BJ (cell line): ENCODE data around the gene KIAA0825. TPM values are rescaled to one million over a fixed set of nuclear protein-coding genes. Genes with fewer than 3 reads are reported as not detected.

Experiments
- CTCF ChIA-PET: fragments of 350-600 bp; formaldehyde crosslinking; extraction: SDS; loops from one replicate; lab custom pipeline; 2021; ENCODE audit warnings: antibody characterized with exemption, inconsistent platforms; lab: Yijun Ruan, JAX
- POLR2A ChIA-PET: fragments of 300-600 bp; sonication (Branson Sonifier 250); formaldehyde crosslinking; extraction: SDS; loops from one replicate; lab custom pipeline; 2021; ENCODE audit warnings: antibody characterized with exemption; lab: Charles Lee
- DNase-seq: peaks from one replicate; pipeline ENCODE4 v3.0.0-alpha.2; 2011; ENCODE audit warnings: low read depth
- H3K27me3 ChIP-seq: 2 replicates; pipeline ENCODE4 v1.6.0; 2011; ENCODE audit warnings: low read length; ENCODE audit not compliant: control insufficient read depth, insufficient read depth
- H3K36me3 ChIP-seq: 2 replicates; pipeline ENCODE4 v1.5.1; 2011; ENCODE audit warnings: low read length; ENCODE audit not compliant: control insufficient read depth, insufficient read depth
- H3K4me3 ChIP-seq: 2 replicates; pipeline ENCODE4 v1.5.1; 2011; ENCODE audit warnings: low read depth, mild to moderate bottlenecking, control low read depth, low read length
- polyA plus RNA-seq: library from polyadenylated mRNA; depleted of rRNA; stranded (reverse); fragments of >200 nt; gene quantifications from 2 replicates; pipeline ENCODE4 v1.2.3, GENCODE V29; 2011
- TF ChIP-seq, protein P1 (sequence below): IDR thresholded peaks from 2 replicates; pipeline ENCODE4 v1.5.1; 2011; ENCODE audit warnings: low read depth, mild to moderate bottlenecking, control low read depth, inconsistent platforms, low read length, moderate library complexity; ENCODE audit not compliant: insufficient read depth

The KIAA0825 gene
- polyA plus RNA-seq, 1 experiment: 0.69 TPM

DNA sequence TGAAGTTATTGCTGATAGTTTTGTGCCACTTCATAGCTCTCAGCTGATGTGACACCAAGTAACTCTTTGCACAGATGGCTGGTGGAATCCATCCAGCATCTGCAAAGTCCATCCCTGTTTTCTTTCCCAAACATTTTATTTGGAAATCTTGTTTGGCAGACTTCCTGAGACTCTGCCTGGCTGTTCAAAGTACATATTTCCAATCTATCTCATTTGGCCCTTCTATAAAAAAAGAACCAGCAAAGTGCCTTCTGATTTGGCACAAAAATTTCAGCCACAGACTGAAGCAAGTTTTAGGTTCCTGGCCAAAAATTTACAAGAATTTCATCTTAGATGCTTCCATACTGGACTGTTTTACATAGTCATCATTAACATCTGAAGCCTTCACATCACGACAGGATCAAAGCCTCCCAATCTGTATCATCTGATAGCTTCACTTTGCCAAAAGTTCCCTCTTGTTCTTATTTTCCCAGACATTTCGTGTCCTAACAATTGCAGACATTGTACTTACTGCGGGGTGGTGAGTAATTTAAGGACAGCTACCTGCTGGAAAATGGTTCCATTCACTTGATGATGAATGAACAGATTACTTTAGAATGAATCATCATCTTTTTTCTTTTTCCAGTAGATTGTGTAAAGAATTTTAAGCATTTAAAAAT is 377.3 kb downstream of the KIAA0825 start:
- CTCF ChIA-PET: no interaction called here

DNA sequence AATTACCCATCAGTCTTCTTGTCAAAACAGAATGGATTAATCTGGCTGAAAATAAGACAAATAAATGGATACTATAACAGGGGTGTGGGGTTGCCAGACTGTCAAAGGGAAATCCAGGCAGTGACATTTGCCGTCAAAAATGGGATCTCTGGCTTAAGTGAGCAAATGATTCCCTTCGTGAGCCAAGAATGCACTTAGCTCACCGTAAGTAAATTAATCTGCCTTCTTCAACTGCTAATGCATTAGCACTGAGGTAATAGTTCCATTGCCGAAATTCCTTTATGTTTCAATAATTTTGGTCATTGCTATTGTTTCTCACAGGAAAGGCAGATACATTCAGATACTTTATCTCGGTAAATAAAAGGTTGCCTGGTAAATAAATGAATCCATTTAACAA is 377.8 kb downstream of the KIAA0825 start:
- DNase-seq: no peak
- TF ChIP-seq, protein P1, sequence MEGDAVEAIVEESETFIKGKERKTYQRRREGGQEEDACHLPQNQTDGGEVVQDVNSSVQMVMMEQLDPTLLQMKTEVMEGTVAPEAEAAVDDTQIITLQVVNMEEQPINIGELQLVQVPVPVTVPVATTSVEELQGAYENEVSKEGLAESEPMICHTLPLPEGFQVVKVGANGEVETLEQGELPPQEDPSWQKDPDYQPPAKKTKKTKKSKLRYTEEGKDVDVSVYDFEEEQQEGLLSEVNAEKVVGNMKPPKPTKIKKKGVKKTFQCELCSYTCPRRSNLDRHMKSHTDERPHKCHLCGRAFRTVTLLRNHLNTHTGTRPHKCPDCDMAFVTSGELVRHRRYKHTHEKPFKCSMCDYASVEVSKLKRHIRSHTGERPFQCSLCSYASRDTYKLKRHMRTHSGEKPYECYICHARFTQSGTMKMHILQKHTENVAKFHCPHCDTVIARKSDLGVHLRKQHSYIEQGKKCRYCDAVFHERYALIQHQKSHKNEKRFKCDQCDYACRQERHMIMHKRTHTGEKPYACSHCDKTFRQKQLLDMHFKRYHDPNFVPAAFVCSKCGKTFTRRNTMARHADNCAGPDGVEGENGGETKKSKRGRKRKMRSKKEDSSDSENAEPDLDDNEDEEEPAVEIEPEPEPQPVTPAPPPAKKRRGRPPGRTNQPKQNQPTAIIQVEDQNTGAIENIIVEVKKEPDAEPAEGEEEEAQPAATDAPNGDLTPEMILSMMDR: no peak
- no peak overlapping the region for H3K4me3 ChIP-seq
- ChIA-PET POLR2A (no interaction called here), CTCF (no interaction called here)
- no peaks in the 10 kb centered on the region for H3K36me3 ChIP-seq
- H3K27me3 ChIP-seq: no peaks in the 10 kb centered on the region

More for the DNA sequence above, 377.3 kb downstream of the KIAA0825 start:
- Histone ChIP-seq H3K36me3 (no peaks in the 10 kb centered on the region), H3K4me3 (no peak overlapping the region), H3K27me3 (no peaks in the 10 kb centered on the region)
- DNase-seq: peak; percentile 72
- POLR2A ChIA-PET: no interaction called here
- TF ChIP-seq, protein P1: no peak

DNA sequence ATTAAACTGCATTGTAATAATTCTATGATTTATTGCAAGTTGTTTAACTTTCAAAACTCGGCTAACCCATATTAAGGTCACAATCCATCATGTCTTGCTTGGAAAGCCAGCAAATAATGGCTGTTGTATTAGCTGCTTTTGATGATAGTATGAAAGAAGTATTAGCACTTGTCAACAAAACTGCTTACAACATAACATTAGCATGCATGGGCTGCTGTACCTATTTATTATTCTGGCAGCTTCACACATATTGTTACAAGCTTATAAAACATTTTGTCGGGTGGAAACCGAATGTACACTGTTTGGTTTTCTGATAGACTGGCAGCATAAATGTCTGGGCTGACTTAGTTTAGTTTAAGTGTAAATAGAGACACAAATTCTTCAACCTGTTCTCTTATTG is 378.3 kb downstream of the KIAA0825 start:
- no peaks in the 10 kb centered on the region for H3K27me3 ChIP-seq
- TF ChIP-seq, protein P1: no peak
- no peak overlapping the region for H3K4me3 ChIP-seq
- ChIA-PET POLR2A (no interaction called here), CTCF (interaction anchor here (0.6 kb wide), 1 partner anchor 23 kb away, joined by 3 read pairs; no protein-coding TSS in a partner anchor)
- DNase-seq: no peak
- H3K36me3 ChIP-seq: no peaks in the 10 kb centered on the region

DNA sequence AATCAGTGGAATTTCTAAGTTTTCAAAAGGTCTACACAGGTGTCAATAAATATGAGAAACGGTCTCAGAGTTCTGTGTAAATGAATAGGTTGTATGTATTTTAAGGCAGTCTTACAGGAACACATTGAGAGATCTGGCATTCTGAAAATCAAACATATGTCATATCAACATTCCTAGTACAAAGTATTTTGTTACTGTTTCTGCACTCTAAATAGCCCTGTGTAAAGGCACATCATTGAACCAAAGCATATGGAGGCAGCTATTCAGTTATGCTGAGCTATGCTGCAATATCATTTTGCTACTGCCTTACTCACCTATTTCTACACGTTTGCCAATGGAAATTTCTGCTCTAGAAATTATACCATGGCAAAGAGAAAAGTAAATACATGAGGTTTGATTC is 379.1 kb downstream of the KIAA0825 start:
- ChIA-PET POLR2A (no interaction called here), CTCF (no interaction called here)
- TF ChIP-seq, protein P1: no peak
- no peaks in the 10 kb centered on the region for H3K36me3 ChIP-seq
- no peak for DNase-seq
- H3K27me3 ChIP-seq: no peaks in the 10 kb centered on the region
- H3K4me3 ChIP-seq: no peak overlapping the region

DNA sequence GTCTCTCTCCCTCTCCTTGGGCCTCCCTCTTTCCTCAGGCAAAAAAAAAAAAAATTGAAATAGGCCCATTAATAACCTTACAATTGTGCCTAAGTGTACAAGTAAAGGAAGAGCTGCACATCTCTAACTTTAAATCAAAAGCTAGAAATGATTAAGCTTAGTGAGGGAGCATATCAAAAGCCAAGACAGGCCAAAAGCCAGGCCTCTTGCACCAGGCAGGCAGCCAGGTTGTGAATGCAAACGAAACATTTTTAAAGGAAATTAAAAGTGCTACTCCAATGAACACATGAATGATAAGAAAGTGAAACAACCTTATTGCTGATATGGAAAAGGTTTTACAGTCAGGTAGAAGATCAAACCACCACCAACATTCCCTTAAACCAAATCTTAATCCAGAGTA is 383.4 kb downstream of the KIAA0825 start:
- TF ChIP-seq, protein P1: no peak
- CTCF ChIA-PET: no interaction called here

More for the DNA sequence above, 383.4 kb downstream of the KIAA0825 start:
- Histone ChIP-seq H3K36me3 (no peaks in the 10 kb centered on the region), H3K4me3 (no peak overlapping the region), H3K27me3 (no peaks in the 10 kb centered on the region)
- no peak for DNase-seq
- POLR2A ChIA-PET: no interaction called here
